ENCODE measurements around the gene CYP2U1.
"Not testable (repeated sequence)": the region's sequence is repeated elsewhere in the genome, so short reads cannot be mapped to it uniquely, and the experiment has no call there.

The CYP2U1 gene

GRCh38 chr4:107922486-107923473, 8.6 kb upstream of the CYP2U1 start:
- DNase-seq (ENCODE audit: low spot score): no peak

DNA sequence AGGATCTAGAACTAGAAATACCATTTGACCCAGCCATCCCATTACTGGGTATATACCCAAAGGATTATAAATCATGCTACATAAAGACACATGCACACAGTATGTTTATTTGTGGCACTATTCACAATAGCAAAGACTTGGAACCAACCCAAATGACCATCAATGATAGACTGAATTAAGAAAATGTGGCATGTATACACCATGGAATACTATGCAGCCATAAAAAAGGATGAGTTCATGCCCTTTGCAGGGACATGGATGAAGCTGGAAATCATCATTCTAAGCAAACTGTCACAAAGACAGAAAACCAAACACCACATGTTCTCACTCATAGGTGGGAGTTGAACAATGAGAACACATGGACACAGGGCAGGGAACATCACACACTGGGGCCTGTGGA, 5.6 kb upstream of the CYP2U1 start:
- DNase-seq (ENCODE audit: low spot score): not testable (repeated sequence)

GRCh38 chr4:107926875-107927274, 4.5 kb upstream of the CYP2U1 start:
- not testable (repeated sequence) for DNase-seq (ENCODE audit: low spot score)

DNA sequence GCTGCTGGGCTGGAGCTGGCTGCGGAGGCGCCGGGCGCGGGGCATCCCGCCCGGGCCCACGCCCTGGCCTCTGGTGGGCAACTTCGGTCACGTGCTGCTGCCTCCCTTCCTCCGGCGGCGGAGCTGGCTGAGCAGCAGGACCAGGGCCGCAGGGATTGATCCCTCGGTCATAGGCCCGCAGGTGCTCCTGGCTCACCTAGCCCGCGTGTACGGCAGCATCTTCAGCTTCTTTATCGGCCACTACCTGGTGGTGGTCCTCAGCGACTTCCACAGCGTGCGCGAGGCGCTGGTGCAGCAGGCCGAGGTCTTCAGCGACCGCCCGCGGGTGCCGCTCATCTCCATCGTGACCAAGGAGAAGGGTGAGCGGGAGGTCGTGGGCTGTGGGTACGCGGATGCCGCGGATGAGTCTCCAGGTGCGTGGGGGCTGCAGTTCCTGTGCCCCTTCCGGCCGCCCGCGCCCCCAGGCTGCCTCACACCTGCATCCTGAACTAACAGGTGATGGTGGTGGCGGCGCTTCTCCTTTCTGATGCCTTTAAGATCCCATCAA, 499 bp downstream of the CYP2U1 start:
- DNase-seq (ENCODE audit: low spot score): peak; percentile 46

DNA sequence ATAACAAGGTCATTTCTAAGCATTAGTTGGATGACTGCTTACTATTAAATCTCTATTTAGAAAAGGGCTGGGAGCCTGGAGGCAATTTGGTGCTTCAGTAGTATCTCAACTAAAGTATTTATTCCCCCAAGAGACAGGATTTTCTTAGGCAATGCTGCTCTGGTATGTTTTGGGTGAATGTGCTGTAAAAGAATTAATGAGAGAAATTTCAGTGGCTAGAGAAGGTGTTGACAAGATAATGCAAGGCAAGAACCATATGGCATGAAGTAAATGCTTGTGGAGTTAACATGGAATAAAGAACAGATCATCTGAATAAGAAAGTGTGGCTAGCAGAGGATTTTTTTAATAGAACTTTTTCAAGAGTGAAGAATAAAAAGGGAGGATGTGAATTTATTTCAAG, 3.9 kb downstream of the CYP2U1 start:
- no peak for DNase-seq (ENCODE audit: low spot score)

- DNase-seq (ENCODE audit: low spot score): peak; percentile 22
Measured at GRCh38 chr4:107937040-107937439, 5.7 kb downstream of the CYP2U1 start.

- no peak for DNase-seq (ENCODE audit: low spot score)
Measured at GRCh38 chr4:107939307-107939706, 8.0 kb downstream of the CYP2U1 start.

DNA sequence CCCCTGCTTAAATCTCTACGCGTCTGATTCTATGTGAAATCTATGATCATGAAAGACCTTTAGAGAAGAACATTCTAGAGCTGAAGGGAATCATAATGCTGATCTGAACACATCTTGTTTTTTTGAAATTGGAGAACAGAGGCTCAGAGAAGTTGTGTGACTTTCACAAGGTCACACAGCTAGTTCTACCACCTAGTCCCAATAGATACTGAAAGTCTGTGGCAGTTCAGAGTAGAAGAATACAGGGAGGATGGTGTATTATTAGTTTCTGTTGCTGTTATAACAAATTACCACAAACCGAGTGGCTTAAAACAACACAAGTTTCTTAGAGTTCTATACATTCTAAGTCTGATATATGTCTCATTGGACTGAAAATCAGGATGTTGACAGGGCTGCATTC, 14.5 kb downstream of the CYP2U1 start:
- DNase-seq (ENCODE audit: low spot score): no peak

- DNase-seq (ENCODE audit: low spot score): no peak
Measured at GRCh38 chr4:107950746-107951540, 19.6 kb downstream of the CYP2U1 start.

DNA sequence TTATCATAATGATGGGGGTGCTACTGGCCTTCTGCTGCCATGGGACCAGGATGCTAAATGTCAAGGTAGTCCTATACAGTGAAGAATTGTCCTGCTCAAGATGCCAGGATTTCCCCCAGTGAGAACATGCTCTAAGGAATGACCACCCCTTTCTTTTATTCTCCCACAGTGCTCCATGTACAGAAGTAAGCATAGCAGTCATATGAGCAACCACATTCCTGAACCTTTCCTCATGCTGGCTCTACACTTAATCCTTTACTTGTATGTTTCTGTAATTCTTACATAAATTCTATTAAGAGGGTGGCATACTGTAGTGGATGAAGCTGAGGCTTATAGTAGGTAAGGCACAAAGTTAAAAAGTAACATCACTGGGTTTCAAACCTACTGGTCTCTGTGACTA, 20.2 kb downstream of the CYP2U1 start:
- no peak for DNase-seq (ENCODE audit: low spot score)

GRCh38 chr4:107956011-107956410, 24.7 kb downstream of the CYP2U1 start:
- DNase-seq (ENCODE audit: low spot score): no peak

DNA sequence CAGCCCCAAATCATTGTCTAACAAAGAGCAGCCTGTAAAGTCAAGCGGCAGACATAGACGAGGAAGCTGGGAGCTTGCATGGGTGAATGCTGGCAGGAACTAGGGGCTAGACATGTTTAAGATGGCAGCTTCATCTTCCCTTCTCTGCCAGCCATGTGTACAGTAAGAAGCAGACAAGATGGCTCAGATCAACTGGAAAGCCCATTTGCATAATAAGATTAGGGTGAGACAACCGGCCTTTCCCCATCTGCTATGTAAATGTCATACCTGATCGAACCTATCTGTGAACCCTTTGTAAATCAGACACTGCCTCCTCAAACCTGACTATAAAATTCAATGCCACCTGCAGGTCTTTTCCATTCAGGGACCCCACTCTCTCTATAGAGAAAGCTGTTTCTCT, 35.6 kb downstream of the CYP2U1 start:
- DNase-seq (ENCODE audit: low spot score): no peak

- not testable (repeated sequence) for DNase-seq (ENCODE audit: low spot score)
Measured at GRCh38 chr4:107967519-107967918, 36.2 kb downstream of the CYP2U1 start.

- DNase-seq (ENCODE audit: low spot score): not testable (repeated sequence)
Measured at GRCh38 chr4:107967921-107968320, 36.6 kb downstream of the CYP2U1 start.

- no peak for DNase-seq (ENCODE audit: low spot score)
Measured at GRCh38 chr4:107970063-107970798, 38.9 kb downstream of the CYP2U1 start.

DNA sequence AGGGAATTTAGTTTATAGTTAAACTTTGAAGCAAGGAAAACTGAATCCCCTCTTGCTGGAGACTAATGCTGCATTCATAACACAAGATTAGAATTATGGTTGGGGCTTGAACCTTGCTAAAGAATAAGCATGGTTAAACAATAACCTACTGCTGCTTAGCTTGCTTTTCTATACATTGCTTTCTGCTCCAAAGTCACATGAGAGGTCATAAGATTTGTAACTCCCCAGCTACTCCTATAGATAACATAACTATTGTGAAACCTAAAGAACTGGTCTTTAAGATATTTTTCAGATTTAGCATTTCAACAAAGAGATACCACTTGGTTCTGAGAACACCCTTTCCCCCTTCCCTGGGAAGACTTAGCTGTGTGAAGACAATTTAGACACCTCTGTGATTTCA, 41.3 kb downstream of the CYP2U1 start:
- no peak for DNase-seq (ENCODE audit: low spot score)

DNA sequence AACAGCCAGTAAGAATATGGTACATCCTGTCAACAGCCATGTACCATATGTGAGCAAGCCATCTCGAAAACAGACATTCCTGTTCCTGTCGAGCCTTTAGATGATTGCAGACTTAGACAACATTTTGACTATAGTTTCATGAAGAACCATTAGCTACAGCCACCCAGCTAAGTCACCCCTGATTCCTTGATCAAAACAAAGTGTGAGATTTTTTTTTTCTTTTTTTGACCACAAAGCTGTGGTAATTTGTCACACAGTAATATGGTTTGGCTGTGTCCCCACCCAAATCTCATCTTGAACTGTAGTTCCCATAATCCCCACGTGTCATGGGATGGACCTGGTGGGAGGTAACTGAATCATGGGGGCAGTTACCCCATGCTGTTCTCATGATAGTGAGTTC, 43.2 kb downstream of the CYP2U1 start:
- no peak for DNase-seq (ENCODE audit: low spot score)

DNA sequence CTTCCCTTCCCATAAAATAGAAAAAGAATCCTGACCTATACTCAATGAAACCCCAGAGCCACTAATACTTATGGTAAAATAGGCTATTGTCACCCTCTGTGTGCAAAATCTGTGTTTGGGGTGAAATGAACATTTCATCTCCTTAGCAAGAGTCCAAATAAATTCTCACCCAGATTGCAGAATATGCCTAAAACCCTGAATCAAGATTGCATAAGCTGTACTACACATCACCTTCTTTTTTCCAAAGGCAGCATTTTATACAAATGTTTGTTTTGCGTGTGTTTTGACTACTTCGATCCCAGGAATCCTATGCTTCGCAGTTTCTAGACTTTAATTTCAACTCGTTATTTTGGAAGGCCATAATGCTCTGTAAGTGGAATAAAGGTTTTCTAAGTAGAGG, 46.1 kb downstream of the CYP2U1 start:
- DNase-seq (ENCODE audit: low spot score): no peak

- DNase-seq (ENCODE audit: low spot score): no peak
Measured at GRCh38 chr4:107977966-107978705, 46.8 kb downstream of the CYP2U1 start.

GRCh38 chr4:107978716-107979451, 47.5 kb downstream of the CYP2U1 start:
- no peak for DNase-seq (ENCODE audit: low spot score)

Data from germinal center (tissue), 1 donor.